Measurements from ENCODE around the gene TERB1. TPM values are rescaled to one million over a fixed set of nuclear protein-coding genes. Genes with fewer than 3 reads are reported as not detected.

Gene TERB1
- total and polyA plus RNA-seq, 2 of the 13 experiments (the other 11 are each of a cell fraction or from before 2014, with no cell fraction given), result not detected

- 0 out of 2 replicates have a peak, but pooled peaks have one; percentile 12 for TF ChIP-seq ZBTB33 (CRISPR knock-in tag; IDR thresholded peaks at IDR 0.05)
- TF ChIP-seq IKZF4 (CRISPR knock-in tag; IDR thresholded peaks at IDR 0.05; ENCODE audit: borderline replicate concordance, low read depth, not compliant biosample characterization), result no peak
- TF ChIP-seq TOE1 (CRISPR knock-in tag; IDR thresholded peaks at IDR 0.05), result no peak
- TF ChIP-seq NFIC (IDR thresholded peaks at IDR 0.05; ENCODE audit: low read length), result no peak
- TF ChIP-seq POLR2G (IDR thresholded peaks at IDR 0.05; ENCODE audit: low read depth, low read length), result peak; percentile 48
These were observed at the start of gene TERB1 (continued) for GRCh38 chr16:66801320-66802105.

- FAIRE-seq (no peak), DNase-seq (ENCODE audit: low spot score) (no peak), ATAC-seq (no peak)
- WGBS (ENCODE audit: low lambda C conversion rate), result 43% methylated on average over 7 of the region's 14 CpGs
- no peaks in the 10 kb centered on the region for H3K36me3 ChIP-seq (replicated peaks in 1 of 2; ENCODE audit: control insufficient read depth in 1 of 2, insufficient read depth in 2 of 2, low read length in 2 of 2)
- CTCF ChIA-PET (ENCODE audit: low intra/inter-chr PET ratio, low total read pairs), result no interaction called here
- no peaks in the 10 kb centered on the region for H4K20me1 ChIP-seq (ENCODE audit: insufficient read depth, low read length)
- H3K9me3 ChIP-seq (ENCODE audit: low read length), result no peaks in the 10 kb centered on the region
- peaks cover 4 to 57% of the 10 kb centered on the region in 2 experiments; a peak in 4 of 5 replicates for H3K27me3 ChIP-seq (ENCODE audit: control insufficient read depth in 1 of 2, insufficient read depth in 2 of 2, low read length in 2 of 2)
- intact Hi-C loops (cut with micrococcal nuclease; ENCODE audit: unreplicated experiment), result no loop called here
- POLR2A ChIA-PET, result interaction anchor here (1.6 kb wide), 1 partner anchor 20 kb away, joined by 4 read pairs; the partner anchor contains the start of gene NAE1
- no peak overlapping the region for H3K27ac ChIP-seq (ENCODE audit: extremely low read length, insufficient read depth, low read length)
- H3K4me2 ChIP-seq (ENCODE audit: low read depth, low read length), result no peak overlapping the region
- no peaks in the 10 kb centered on the region for H3K79me2 ChIP-seq (ENCODE audit: insufficient read depth, low read length)
- no peaks in the 10 kb centered on the region for H3K4me1 ChIP-seq (ENCODE audit: insufficient read depth, low read length)
- no peak overlapping the region for H2AFZ ChIP-seq (ENCODE audit: low read length)
- no peak overlapping the region for H3K9ac ChIP-seq (ENCODE audit: insufficient read depth, low read depth, low read length)
- in situ Hi-C loops (cut with HindIII; ENCODE audit: extremely low pct_ligation_motif_present, low pct_unique_long_range_greater_than_20kb), result loop anchor here (25.0 kb wide), 1 partner anchor 438 kb away; no protein-coding TSS in a partner anchor
- no TSS peak for BruUV-seq (replicated peaks)
- H3K4me3 ChIP-seq (replicated peaks in 1 of 3; ENCODE audit: insufficient read depth in 1 of 3, low read depth in 2 of 3, low read length in 3 of 3), result no peak overlapping the region
- TF ChIP-seq EP300 (IDR thresholded peaks at IDR 0.05; ENCODE audit: low read depth in 2 of 2, low read length in 2 of 2) (no peak), EP300 (CRISPR knock-in tag; IDR thresholded peaks at IDR 0.05; ENCODE audit: borderline replicate concordance) (no peak), ZNF121 (CRISPR knock-in tag; IDR thresholded peaks at IDR 0.05) (0 out of 2 replicates have a peak, but pooled peaks have one; percentile 16), ZNF276 (CRISPR knock-in tag; IDR thresholded peaks at IDR 0.05; ENCODE audit: low read depth) (no peak), NFE2 (CRISPR knock-in tag; IDR thresholded peaks at IDR 0.05) (no peak)
These were observed 48.9 kb upstream of the TERB1 start for GRCh38 chr16:66850115-66850815.
